T-cell (primary cell): Measurements from ENCODE around the gene SIRPB2. TPM values are rescaled to one million over a fixed set of nuclear protein-coding genes. Genes with fewer than 3 reads are reported as not detected.

Experiments
- ATAC-seq, 4 experiments: fragments of 200-7000 bp in 3 of 4; fragments of 150-1000 bp in 1 of 4; cut with Tn5 transposase; replicated peaks in 1 of 4; 1 replicate in 3 of 4; 2 replicates in 1 of 4; pipeline ENCODE4 v1.10.0; 2021; ENCODE audit warnings: moderate library complexity in 3 of 4, mild to moderate bottlenecking in 2 of 4, moderate number of reproducible peaks in 1 of 4
- CTCF ChIA-PET, 2 donors: fragments of 300-600 bp; sonication (Branson Sonifier 250); formaldehyde crosslinking; loops; one replicate each; lab custom pipeline; 2022; ENCODE audit warnings: antibody characterized with exemption in 2 of 2; lab: Charles Lee
- POLR2A ChIA-PET, 2 donors: fragments of 300-600 bp; sonication (Branson Sonifier 250); formaldehyde crosslinking; loops; one replicate each; lab custom pipeline; 2022; ENCODE audit warnings: antibody characterized with exemption in 2 of 2; lab: Charles Lee
- DNase-seq, 35 experiments: peaks; one replicate each; pipeline versions ENCODE4 v3.0.0 to v3.0.0-alpha.2; 2013 to 2023
- H3K27ac ChIP-seq: one replicate; pipeline ENCODE4 v1.5.1; 2013; ENCODE audit warnings: low read length
- H3K27me3 ChIP-seq, 2 experiments: replicated peaks in 1 of 2; 1 replicate in 1 of 2; 2 replicates in 1 of 2; pipeline versions ENCODE4 v1.6.1 to v1.7.0; 2013; ENCODE audit warnings: low read length in 1 of 2, mixed read lengths in 1 of 2; ENCODE audit not compliant: control insufficient read depth in 2 of 2, insufficient read depth in 2 of 2; ENCODE audit errors: extremely low read depth in 1 of 2
- H3K36me3 ChIP-seq, 2 donors: 1 replicate in 1 of 2; 2 replicates in 1 of 2; pipeline versions ENCODE4 v1.6.1 to v1.7.0; 2013; ENCODE audit warnings: low read length in 1 of 2; ENCODE audit not compliant: control insufficient read depth in 2 of 2, insufficient read depth in 1 of 2; ENCODE audit errors: extremely low read depth in 1 of 2
- H3K4me1 ChIP-seq, 2 experiments: 1 replicate in 1 of 2; 2 replicates in 1 of 2; pipeline versions ENCODE4 v1.6.1 to v1.7.0; 2013; ENCODE audit warnings: low read length in 2 of 2, mixed read lengths in 1 of 2; ENCODE audit not compliant: insufficient read depth in 2 of 2, control insufficient read depth in 1 of 2; ENCODE audit errors: extremely low read depth in 1 of 2
- H3K4me3 ChIP-seq, 2 donors: 1 replicate in 1 of 2; 2 replicates in 1 of 2; pipeline versions ENCODE4 v1.5.1 to v1.7.0; 2013; ENCODE audit warnings: mild to moderate bottlenecking in 2 of 2, low read length in 1 of 2, moderate library complexity in 1 of 2; ENCODE audit not compliant: control insufficient read depth in 1 of 2; ENCODE audit errors: extremely low read depth in 1 of 2
- H3K9me3 ChIP-seq: 2 replicates; pipeline ENCODE4 v1.7.0; 2013
- H3K27ac Mint-ChIP-seq, 2 donors: one replicate each; pipeline ENCODE4 v1.8.0; 2020 to 2021; ENCODE audit warnings: mild to moderate bottlenecking in 2 of 2, mixed read lengths in 2 of 2
- H3K27me3 Mint-ChIP-seq, 2 donors: one replicate each; pipeline ENCODE4 v1.8.0; 2021 to 2022; ENCODE audit warnings: mixed read lengths in 2 of 2
- H3K36me3 Mint-ChIP-seq: one replicate; pipeline ENCODE4 v1.8.0; 2021; ENCODE audit warnings: mixed read lengths
- H3K4me1 Mint-ChIP-seq, 3 donors: one replicate each; pipeline ENCODE4 v1.8.0; 2020 to 2022; ENCODE audit warnings: mixed read lengths in 3 of 3, mild to moderate bottlenecking in 1 of 3
- H3K4me3 Mint-ChIP-seq, 3 donors: one replicate each; pipeline ENCODE4 v1.8.0; 2020 to 2022; ENCODE audit warnings: mild to moderate bottlenecking in 3 of 3, mixed read lengths in 3 of 3, moderate library complexity in 3 of 3
- H3K9me3 Mint-ChIP-seq, 3 donors: one replicate each; pipeline ENCODE4 v1.8.0; 2020 to 2022; ENCODE audit warnings: mixed read lengths in 3 of 3
- WGBS: methylation state at CpG from one replicate; pipeline ENCODE4 v1.1.5; 2013; ENCODE audit warnings: missing lambda C conversion rate; ENCODE audit not compliant: insufficient coverage; 5-methylcytosine and 5-hydroxymethylcytosine counted together
- total RNA-seq, 35 experiments: library from RNA in 6 of 35; stranded (reverse) in 6 of 35; fragments of 120-200 nt in 1 of 35; gene quantifications; one replicate each; pipeline versions ENCODE4 v1.2.1 to v1.2.4 and lab custom pipeline; 2013 to 2026

Gene SIRPB2
- total RNA-seq, 5 donors from 2014 or later (not counting 1 experiment from before 2014, with no cell fraction given) = 0.09 to 0.58 TPM; not detected in 3

GRCh38 chr20:1534526-1534925 lies 43.3 kb upstream of the SIRPB2 start:
- Mint-ChIP-seq H3K9me3 (no peaks in the 10 kb centered on the region), H3K4me3 (no peak overlapping the region), H3K4me1 (peaks cover 4 to 22% (median 13%) of the 10 kb centered on the region in 3 donors), H3K27me3 (peaks cover 0 to 7% of the 10 kb centered on the region in 2 donors), H3K36me3 (no peaks in the 10 kb centered on the region), H3K27ac (no peak overlapping the region)
- H3K9me3 ChIP-seq = no peaks in the 10 kb centered on the region
- WGBS = no CpG with 5 or more reads among the region's 5 CpGs
- no peak for ATAC-seq
- H3K36me3 ChIP-seq = no peaks in the 10 kb centered on the region
- peaks cover 0 to 5% of the 10 kb centered on the region in 2 experiments for H3K27me3 ChIP-seq
- DNase-seq = no peak
- CTCF ChIA-PET = interaction anchor here (0.7 to 2.1 kb wide), 2 partner anchors 237 to 242 kb away, joined by 3 to 15 read pairs; no protein-coding TSS in a partner anchor
- H3K4me1 ChIP-seq = no peaks in the 10 kb centered on the region
- no peak overlapping the region for H3K27ac ChIP-seq
- POLR2A ChIA-PET = no interaction called here
- H3K4me3 ChIP-seq = no peak overlapping the region

- Histone ChIP-seq H3K27ac (no peak overlapping the region), H3K4me3 (no peak overlapping the region), H3K4me1 (no peaks in the 10 kb centered on the region), H3K9me3 (no peaks in the 10 kb centered on the region), H3K36me3 (no peaks in the 10 kb centered on the region), H3K27me3 (peaks cover 0 to 5% of the 10 kb centered on the region in 2 experiments)
- H3K36me3 Mint-ChIP-seq = no peaks in the 10 kb centered on the region
- H3K9me3 Mint-ChIP-seq = no peaks in the 10 kb centered on the region
- H3K4me3 Mint-ChIP-seq = no peak overlapping the region
- POLR2A ChIA-PET = no interaction called here
- DNase-seq = peak in 1 of 35 experiments; percentile 38
- peaks cover 0 to 8% of the 10 kb centered on the region in 2 donors for H3K27me3 Mint-ChIP-seq
- peaks cover 4 to 16% (median 9%) of the 10 kb centered on the region in 3 donors for H3K4me1 Mint-ChIP-seq
- ATAC-seq = peak in 1 of 4 experiments; percentile 43
- H3K27ac Mint-ChIP-seq = no peak overlapping the region
- no CpG with 5 or more reads among the region's 4 CpGs for WGBS
- CTCF ChIA-PET = interaction anchor here (0.6 to 2.1 kb wide), 3 partner anchors 244 to 258 kb away, joined by 3 to 15 read pairs (median 6); no protein-coding TSS in a partner anchor
Measured at GRCh38 chr20:1533059-1533458, 41.8 kb upstream of the SIRPB2 start.

GRCh38 chr20:1528811-1529210 lies 37.6 kb upstream of the SIRPB2 start:
- ChIA-PET POLR2A (no interaction called here), CTCF (no interaction called here)
- H3K4me3 ChIP-seq = no peak overlapping the region
- Mint-ChIP-seq H3K9me3 (peaks cover 0 to 10% (median 0%) of the 10 kb centered on the region in 3 donors), H3K4me1 (peaks cover 0 to 4% (median 4%) of the 10 kb centered on the region in 3 donors), H3K27me3 (peaks cover 0 to 8% of the 10 kb centered on the region in 2 donors), H3K27ac (no peak overlapping the region), H3K4me3 (no peak overlapping the region), H3K36me3 (no peaks in the 10 kb centered on the region)
- H3K9me3 ChIP-seq = no peaks in the 10 kb centered on the region
- no peak overlapping the region for H3K27ac ChIP-seq
- no peak for DNase-seq
- H3K27me3 ChIP-seq = peaks cover 0 to 8% of the 10 kb centered on the region in 2 experiments
- no peak for ATAC-seq
- no peaks in the 10 kb centered on the region for H3K4me1 ChIP-seq
- no peaks in the 10 kb centered on the region for H3K36me3 ChIP-seq
- no CpG with 5 or more reads among the region's 1 CpG for WGBS

GRCh38 chr20:1527923-1528322 lies 36.7 kb upstream of the SIRPB2 start:
- Mint-ChIP-seq H3K27me3 (peaks cover 0 to 8% of the 10 kb centered on the region in 2 donors), H3K27ac (no peak overlapping the region), H3K4me1 (peaks cover 0 to 4% (median 4%) of the 10 kb centered on the region in 3 donors), H3K36me3 (no peaks in the 10 kb centered on the region), H3K9me3 (peaks cover 0 to 10% (median 0%) of the 10 kb centered on the region in 3 donors), H3K4me3 (no peak overlapping the region)
- no peaks in the 10 kb centered on the region for H3K36me3 ChIP-seq
- POLR2A ChIA-PET = no interaction called here
- H3K27me3 ChIP-seq = peaks cover 0 to 4% of the 10 kb centered on the region in 2 experiments
- DNase-seq (no peak), ATAC-seq (no peak)
- no peak overlapping the region for H3K4me3 ChIP-seq
- CTCF ChIA-PET = interaction anchor here in 1 of 2 donors (0.7 kb wide), 1 partner anchor 249 kb away, joined by 3 read pairs; no protein-coding TSS in a partner anchor
- H3K4me1 ChIP-seq = no peaks in the 10 kb centered on the region
- no peak overlapping the region for H3K27ac ChIP-seq
- H3K9me3 ChIP-seq = no peaks in the 10 kb centered on the region

GRCh38 chr20:1526896-1527295 lies 35.7 kb upstream of the SIRPB2 start:
- CTCF ChIA-PET = no interaction called here
- no peak overlapping the region for H3K27ac Mint-ChIP-seq
- POLR2A ChIA-PET = interaction anchor here in 1 of 2 donors (0.6 kb wide), 1 partner anchor 92 kb away, joined by 7 read pairs; no protein-coding TSS in a partner anchor
- H3K4me1 ChIP-seq = no peaks in the 10 kb centered on the region
- no peaks in the 10 kb centered on the region for H3K36me3 ChIP-seq
- no peaks in the 10 kb centered on the region for H3K9me3 ChIP-seq
- H3K4me3 ChIP-seq = no peak overlapping the region
- H3K36me3 Mint-ChIP-seq = no peaks in the 10 kb centered on the region
- no peak overlapping the region for H3K4me3 Mint-ChIP-seq
- peaks cover 0 to 4% (median 4%) of the 10 kb centered on the region in 3 donors for H3K4me1 Mint-ChIP-seq
- H3K27ac ChIP-seq = no peak overlapping the region
- H3K27me3 Mint-ChIP-seq = peaks cover 0 to 8% of the 10 kb centered on the region in 2 donors
- no peak for ATAC-seq
- DNase-seq = no peak
- peaks cover 0 to 4% of the 10 kb centered on the region in 2 experiments for H3K27me3 ChIP-seq
- H3K9me3 Mint-ChIP-seq = peaks cover 0 to 10% (median 0%) of the 10 kb centered on the region in 3 donors

- ChIA-PET POLR2A (no interaction called here), CTCF (no interaction called here)
- no CpG with 5 or more reads among the region's 1 CpG for WGBS
- no peak overlapping the region for H3K4me3 ChIP-seq
- Mint-ChIP-seq H3K9me3 (peaks cover 0 to 10% (median 0%) of the 10 kb centered on the region in 3 donors), H3K27ac (no peak overlapping the region), H3K4me3 (no peak overlapping the region), H3K36me3 (no peaks in the 10 kb centered on the region), H3K27me3 (peaks cover 0 to 12% of the 10 kb centered on the region in 2 donors), H3K4me1 (peaks cover 0 to 4% (median 4%) of the 10 kb centered on the region in 3 donors)
- DNase-seq = no peak
- no peaks in the 10 kb centered on the region for H3K4me1 ChIP-seq
- no peaks in the 10 kb centered on the region for H3K9me3 ChIP-seq
- no peak for ATAC-seq
- H3K27ac ChIP-seq = no peak overlapping the region
- no peaks in the 10 kb centered on the region for H3K36me3 ChIP-seq
- peaks cover 0 to 4% of the 10 kb centered on the region in 2 experiments for H3K27me3 ChIP-seq
Measured at GRCh38 chr20:1526310-1526709, 35.1 kb upstream of the SIRPB2 start.
